RPMI8226 (cell line): Measurements from ENCODE around the gene COL24A1.
"Not testable (repeated sequence)": the region's sequence is repeated elsewhere in the genome, so short reads cannot be mapped to it uniquely, and the experiment has no call there.

Experiments
- DNase-seq: peaks from one replicate; pipeline ENCODE4 v3.0.0-alpha.2; 2015

Gene COL24A1

DNA sequence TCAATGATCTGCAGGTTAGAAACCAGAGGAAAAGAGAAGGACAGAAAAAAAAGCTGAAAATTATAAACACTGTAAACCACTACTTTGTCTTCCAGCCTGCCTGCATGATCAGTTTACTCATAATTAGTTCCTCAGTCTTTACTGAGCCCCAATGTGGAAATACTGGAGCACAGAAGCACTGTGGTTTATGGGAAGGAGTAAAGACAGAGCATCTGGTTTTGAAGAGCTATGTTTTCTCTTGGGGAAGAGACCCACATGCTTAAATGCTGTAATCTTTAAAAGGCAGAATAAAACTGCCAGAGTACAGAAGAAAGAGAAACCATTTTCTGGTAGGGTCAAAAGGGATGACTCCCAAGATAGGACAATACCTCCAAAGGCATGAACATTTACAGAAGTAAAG, 289.4 kb downstream of the COL24A1 start:
- DNase-seq: no peak

GRCh38 chr1:85865213-85865612, 291.4 kb downstream of the COL24A1 start:
- no peak for DNase-seq

- no peak for DNase-seq
Measured at GRCh38 chr1:85864727-85865126, 291.8 kb downstream of the COL24A1 start.

DNA sequence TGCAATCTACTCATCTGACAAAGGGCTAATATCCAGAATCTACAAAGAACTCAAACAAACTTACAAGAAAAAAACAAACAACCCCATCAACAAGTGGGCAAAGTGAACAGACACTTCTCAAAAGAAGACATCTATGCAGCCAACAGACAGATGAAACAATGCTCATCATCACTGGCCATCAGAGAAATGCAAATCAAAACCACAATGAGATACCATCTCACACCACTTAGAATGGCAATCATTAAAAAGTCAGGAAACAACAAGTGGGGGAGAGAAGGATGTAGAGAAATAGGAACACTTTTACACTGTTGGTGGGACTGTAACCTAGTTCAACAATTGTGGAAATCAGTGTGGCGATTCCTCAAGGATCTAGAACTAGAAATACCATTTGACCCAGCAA, 292.9 kb downstream of the COL24A1 start:
- DNase-seq: not testable (repeated sequence)

DNA sequence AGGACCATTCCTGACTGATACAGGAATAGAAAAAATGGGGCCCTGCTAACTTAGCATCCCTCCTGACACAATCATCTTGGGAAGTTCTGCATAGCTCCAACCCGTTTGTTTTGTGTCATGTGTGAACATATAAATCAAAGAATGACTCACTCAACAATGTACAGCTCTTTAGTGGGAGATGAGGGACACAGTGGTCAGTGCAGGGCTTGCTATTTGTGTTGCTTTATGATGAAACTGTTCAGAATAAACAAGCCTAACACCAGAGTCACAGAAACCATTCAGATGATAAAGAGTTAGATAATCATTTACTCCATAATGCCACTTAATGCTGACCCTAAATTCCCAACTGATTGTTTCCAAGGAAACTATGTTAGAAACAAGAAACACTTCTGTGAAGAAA, 294.1 kb downstream of the COL24A1 start:
- no peak for DNase-seq

DNA sequence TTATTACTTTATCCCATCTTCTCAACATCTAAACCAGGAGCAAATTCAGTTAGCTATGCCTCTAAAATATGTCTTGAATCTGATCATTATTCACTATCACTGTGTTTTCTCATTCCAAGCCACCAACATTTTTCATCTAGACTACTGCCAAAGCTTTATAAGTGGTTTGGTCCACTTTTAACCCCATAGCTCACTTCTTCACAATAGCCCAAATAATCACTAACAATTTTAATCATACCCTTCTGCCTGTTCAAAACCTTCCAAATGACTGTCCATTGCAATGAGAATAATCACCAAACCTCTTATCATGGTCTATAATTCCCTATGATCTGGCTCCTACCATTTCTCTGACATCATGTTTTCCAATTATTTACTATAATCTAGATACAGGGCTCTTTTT, 298.6 kb downstream of the COL24A1 start:
- DNase-seq: no peak

DNA sequence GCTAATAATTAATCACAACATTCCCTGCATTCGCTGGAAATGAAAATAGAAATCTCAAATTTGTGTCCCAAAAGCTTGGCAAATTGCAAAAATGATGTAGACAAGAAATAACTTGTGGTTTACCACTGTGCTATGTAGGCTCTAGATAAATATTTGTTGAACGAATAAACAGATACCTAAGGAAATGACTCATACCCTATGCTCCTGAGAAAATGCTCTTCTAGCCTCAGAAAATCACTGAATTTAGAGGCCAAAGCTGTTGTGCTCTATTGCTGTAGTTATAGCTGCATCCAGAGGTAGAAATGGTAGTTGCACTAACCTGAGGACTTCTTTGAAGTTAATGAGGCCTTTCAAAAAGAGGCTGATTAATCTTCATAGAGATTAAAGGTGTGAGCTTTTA, 306.3 kb downstream of the COL24A1 start:
- DNase-seq: peak; percentile 4

GRCh38 chr1:85849660-85850059, 306.9 kb downstream of the COL24A1 start:
- no peak for DNase-seq

- no peak for DNase-seq
Measured at GRCh38 chr1:85847356-85847755, 309.2 kb downstream of the COL24A1 start.

DNA sequence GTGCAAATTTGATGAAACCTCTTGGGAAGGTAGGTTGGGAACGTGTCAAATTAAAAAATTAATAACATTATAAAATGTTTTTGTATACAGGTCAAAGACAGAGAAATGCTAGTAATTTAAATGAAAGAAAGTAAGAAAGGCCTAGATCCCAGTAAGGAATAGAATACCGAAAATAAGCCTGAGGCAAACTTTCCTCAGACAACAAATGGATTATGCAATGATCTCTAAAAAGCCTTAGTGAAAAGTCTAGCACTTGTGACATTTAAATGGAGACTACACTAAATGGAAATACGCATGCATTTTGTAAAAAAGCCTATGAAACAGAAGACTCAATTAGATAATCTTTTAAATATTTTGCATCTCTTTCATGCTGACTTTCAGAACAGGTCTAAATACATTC, 309.9 kb downstream of the COL24A1 start:
- no peak for DNase-seq

DNA sequence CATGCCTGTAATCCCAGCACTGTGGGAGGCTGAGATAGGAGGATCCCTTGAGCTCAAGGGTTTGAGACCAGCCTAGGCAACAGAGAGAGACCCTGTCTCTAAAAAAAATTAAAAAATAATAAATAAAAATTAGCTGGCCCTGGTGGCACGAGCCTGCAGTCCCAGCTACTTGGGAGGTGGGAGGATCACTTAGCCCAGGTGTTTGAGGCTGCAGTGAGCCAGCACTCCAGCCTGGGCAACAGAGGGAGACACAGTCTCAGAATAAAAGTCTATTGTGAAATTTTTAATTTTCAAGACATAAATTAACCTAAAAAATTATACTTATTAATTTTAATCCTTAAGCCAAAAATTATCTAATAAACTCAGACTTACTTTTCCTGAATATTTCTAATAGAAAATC, 317.1 kb downstream of the COL24A1 start:
- no peak for DNase-seq

GRCh38 chr1:85838238-85838637, 318.3 kb downstream of the COL24A1 start:
- no peak for DNase-seq

DNA sequence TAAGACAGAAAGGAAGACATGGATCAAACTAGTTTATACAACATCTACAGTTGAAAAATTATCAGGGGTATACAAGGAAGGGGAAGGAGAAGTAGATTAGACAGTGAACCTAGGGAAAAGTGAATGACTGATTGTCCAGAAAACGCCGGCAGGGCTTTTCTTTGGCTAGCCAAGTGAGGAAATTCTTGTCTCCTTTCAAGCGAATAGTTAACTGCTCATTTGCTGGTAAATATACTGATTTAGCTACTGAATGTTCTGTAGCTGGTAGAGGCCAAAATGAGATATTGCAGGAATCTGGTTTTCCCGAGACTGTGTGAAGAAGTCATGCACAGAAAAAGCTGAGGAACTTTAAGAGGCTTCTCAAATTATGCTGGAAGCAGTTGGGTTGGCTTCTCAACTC, 319.8 kb downstream of the COL24A1 start:
- DNase-seq: no peak

DNA sequence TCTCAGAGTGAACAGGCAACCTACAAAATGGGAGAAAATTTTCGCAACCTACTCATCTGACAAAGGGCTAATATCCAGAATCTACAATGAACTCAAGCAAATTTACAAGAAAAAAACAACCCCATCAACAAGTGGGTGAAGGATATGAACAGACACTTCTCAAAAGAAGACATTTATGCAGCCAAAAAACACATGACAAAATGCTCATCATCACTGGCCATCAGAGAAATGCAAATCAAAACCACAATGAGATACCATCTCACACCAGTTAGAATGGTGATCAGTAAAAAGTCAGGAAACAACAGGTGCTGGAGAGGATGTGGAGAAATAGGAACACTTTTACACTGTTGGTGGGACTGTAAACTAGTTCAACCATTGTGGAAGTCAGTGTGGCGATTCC, 323.4 kb downstream of the COL24A1 start:
- not testable (repeated sequence) for DNase-seq

DNA sequence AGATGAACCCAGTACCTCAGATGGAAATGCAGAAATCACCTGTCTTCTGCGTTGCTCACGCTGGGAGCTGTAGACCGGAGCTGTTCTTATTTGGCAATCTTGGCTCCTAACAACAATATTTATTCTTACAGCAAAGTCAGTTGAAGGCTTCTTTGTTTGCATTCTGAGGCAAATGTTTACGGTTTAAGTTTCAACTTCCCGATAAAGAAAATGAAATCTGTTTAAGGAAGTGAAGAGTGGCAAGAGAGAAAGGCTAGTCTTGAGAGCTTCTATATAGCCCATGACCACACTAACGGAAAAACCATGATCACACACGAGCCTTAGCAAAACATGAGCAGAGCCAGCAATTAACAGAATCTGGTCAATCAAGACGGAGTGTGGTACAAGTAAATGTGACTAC, 325.7 kb downstream of the COL24A1 start:
- DNase-seq: no peak

- no peak for DNase-seq
Measured at GRCh38 chr1:85824066-85824840, 332.3 kb downstream of the COL24A1 start.

DNA sequence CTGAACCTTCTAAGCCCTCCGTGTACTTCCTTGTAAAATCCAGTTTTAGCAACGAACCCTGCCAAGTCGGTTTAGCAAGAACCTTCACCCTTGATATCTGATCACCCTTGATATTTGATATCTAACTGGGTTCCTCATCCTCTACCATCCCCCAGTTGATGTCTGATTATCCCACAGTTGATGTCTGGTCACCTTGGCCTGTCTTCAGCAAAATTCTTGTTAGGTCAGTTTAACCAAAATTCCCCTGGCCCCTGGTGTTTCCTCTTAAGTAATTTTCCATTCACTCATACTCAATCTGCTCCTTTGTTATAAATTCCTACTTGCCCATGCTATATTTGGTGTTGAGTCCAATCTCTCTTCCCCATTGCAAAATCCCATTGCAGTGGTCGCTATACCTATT, 333.9 kb downstream of the COL24A1 start:
- DNase-seq: no peak

DNA sequence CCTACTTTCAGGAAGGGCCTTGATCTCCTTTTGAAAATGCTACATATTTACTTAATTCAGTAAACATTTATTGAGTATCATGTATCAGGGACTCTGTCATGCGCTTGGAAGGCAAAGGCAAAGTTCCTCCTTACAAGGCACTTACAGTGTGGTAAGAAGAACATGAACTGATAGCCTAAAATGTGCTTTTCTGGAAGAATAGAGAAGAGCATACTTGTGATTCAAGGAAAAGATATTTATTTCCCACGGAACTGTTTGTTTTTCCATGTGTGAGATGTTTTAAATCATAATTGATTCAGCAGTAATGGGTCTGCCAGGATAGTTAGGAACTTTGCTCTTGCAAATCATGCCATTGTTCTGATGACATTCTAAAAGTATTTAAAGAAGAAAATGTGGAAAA, 338.2 kb downstream of the COL24A1 start:
- no peak for DNase-seq

DNA sequence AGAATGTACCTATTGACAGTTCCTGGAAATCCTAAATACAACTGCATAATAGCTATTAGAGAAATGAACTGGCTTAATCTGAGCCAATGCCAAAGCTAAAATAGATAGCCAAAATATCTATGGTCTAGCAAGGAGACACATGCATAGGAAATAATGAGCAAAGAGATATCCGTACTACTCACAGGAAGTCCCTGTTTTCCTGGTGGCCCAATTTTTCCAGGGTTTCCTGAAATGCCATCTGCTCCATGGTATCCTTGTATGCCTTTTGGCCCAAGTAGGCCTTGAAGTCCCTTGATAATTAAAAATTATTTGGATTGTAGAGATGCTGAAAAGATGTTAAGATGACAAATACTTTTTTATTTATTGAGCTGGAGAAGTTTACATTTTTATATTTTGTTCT, 340.0 kb downstream of the COL24A1 start:
- DNase-seq: no peak

GRCh38 chr1:85815906-85816305, 340.7 kb downstream of the COL24A1 start:
- DNase-seq: no peak

DNA sequence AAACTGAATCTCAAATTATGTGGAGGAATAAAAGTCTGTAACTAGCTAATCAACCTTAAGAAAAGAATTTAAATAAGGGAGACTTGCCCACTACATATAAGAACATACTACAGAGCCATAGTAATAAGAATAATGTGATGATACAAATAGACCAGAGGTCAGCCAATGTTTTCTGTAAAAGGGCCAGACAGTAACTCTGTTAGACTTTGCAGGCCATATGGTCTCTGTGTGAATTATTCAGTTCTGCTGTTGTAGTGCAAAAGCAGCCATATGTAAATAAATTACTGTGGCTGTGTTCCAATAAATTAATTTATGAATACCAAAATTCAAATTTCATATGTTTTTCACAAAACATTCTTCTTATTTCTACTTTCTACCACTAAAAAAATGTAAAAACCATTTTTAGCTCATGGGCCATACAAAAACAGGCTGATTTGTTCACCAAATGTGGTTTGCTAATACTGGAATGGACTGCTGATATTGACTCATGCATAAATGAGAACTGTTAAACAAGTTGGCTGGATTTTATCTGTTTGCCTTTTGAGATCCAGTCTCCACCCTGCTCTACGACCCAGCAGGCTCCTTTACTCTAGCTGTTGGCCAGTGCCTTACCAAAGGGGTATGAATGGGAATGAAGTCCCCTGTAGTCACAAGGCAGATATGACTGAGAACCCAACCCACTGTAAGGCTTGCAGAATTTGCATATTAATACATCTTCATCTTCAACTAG, 350.2 kb downstream of the COL24A1 start:
- DNase-seq: no peak

- DNase-seq: no peak
Measured at GRCh38 chr1:85801520-85801919, 355.1 kb downstream of the COL24A1 start.

DNA sequence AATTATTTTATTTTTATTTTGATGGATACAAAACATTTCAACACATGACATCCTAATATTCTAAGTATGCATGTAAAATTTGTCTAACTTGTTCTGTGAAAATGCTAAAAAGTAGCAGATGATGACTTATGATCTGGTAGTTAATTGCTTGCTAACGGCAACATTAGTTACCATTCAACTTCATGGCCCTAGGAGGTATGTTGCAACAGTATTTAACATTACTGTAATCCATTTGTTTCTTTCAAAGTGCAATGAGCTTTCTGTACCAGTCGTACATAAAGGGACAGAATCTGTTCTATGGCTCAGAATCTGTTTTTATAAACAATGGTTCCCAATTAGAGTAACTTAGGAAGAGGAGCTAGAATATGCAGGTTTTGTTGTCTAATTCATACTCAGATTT, 356.8 kb downstream of the COL24A1 start:
- no peak for DNase-seq

DNA sequence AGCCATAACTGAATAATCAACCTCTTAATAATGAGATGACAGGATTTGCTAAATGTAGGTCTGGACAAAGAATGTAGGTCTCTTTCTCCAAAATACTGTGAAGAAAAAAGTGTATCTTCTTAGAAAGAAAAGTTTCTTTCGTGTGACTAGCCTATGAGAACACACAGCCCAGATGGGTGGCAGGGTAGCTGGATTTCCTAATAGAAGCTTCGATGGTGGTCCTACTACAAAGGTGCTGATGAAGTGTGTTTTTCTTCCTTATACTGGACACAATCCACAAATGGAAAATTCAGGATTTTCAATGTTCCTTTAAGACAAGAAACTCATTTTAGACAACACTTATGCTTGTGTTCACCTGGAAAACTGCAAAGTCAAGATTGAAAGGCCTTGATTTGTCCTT, 358.2 kb downstream of the COL24A1 start:
- DNase-seq: no peak

GRCh38 chr1:85777021-85777420, 379.6 kb downstream of the COL24A1 start:
- not testable (repeated sequence) for DNase-seq
